GM12891 (cell line): ENCODE measurements around the gene ACSL5.

Experiments used
- POLR2A ChIP-seq: IDR thresholded peaks from 2 replicates; pipeline ENCODE4 v1.6.1; 2011; ENCODE audit warnings: low read depth, low read length, control low read depth
- POLR2AphosphoS5 ChIP-seq: IDR thresholded peaks from 2 replicates; pipeline ENCODE4 v1.6.1; 2011; ENCODE audit warnings: low read depth, low read length, control low read depth

DNA sequence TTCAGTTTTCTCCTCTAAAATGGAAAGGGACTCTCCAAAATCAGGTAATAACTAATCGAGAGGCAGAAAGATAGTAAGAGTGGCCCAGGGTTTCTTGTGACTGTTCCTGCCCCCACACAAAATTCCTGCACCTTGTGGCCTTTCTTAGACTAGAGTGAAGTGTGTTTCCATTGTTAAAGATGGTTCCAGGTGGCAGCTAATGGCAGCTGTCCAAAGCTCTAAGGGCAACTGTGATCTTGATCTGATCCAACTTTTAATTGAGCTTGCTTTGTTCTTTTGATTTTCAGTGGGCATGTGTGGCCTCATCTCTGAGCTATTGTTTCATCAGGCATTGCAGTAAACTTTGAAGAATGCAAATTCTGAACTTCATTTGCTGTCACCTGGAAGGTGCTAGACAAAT lies 19.4 kb downstream of the ACSL5 start:
- TF ChIP-seq POLR2AphosphoS5 = no peak
- TF ChIP-seq POLR2A = no peak
